ENCODE measurements around the gene CHD6.

Gene CHD6, protein sequence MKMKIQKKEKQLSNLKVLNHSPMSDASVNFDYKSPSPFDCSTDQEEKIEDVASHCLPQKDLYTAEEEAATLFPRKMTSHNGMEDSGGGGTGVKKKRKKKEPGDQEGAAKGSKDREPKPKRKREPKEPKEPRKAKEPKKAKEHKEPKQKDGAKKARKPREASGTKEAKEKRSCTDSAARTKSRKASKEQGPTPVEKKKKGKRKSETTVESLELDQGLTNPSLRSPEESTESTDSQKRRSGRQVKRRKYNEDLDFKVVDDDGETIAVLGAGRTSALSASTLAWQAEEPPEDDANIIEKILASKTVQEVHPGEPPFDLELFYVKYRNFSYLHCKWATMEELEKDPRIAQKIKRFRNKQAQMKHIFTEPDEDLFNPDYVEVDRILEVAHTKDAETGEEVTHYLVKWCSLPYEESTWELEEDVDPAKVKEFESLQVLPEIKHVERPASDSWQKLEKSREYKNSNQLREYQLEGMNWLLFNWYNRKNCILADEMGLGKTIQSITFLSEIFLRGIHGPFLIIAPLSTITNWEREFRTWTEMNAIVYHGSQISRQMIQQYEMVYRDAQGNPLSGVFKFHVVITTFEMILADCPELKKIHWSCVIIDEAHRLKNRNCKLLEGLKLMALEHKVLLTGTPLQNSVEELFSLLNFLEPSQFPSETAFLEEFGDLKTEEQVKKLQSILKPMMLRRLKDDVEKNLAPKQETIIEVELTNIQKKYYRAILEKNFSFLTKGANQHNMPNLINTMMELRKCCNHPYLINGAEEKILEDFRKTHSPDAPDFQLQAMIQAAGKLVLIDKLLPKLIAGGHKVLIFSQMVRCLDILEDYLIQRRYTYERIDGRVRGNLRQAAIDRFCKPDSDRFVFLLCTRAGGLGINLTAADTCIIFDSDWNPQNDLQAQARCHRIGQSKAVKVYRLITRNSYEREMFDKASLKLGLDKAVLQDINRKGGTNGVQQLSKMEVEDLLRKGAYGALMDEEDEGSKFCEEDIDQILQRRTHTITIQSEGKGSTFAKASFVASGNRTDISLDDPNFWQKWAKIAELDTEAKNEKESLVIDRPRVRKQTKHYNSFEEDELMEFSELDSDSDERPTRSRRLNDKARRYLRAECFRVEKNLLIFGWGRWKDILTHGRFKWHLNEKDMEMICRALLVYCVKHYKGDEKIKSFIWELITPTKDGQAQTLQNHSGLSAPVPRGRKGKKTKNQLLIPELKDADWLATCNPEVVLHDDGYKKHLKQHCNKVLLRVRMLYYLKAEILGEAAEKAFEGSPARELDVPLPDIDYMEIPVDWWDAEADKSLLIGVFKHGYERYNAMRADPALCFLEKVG (N-terminal part only)

DNA sequence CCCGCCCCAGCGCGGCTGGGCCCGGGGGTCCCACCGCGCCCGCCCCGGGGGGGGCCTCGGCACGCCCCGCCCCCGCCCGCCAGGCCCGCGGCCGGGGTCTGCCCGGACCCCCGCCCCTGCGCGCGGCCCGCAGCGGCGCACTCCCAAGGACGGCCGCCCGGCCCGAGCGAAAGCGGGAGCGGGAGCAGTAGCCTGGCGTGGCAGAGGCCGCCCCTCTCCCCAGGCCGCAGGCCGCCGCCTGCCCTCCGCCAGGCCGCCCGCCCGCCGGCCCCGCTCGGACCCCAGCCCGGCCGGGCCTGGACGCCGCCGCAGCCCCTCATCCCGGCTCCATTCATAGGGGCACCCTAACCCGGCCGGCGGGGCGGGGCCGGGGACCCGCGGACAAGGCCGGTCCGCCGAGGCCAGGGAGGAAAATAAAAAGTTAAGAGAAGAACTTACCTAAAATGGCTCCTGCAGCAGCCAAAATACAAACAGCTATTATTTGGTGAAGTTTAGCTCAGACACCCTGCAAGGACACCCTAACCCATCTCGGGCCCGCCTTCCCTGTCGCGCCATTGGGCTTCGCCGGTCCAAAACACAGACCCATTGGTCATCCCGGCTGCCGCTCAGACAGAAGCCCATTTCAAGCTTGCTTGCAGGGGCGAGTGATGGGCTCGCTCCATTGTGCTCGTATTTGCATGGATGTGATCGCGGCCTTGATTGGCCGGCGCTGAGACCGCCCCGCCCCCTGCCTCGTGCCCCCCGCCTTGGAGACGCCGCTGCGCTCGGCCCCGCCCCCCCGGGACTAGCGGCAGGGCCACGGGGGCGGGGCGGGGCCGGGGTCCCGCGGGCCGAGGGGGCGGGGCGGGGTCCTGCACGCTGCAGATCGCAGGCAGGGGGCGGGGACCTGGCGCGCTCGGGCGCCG lies at the start of gene CHD6:
TSS of gene CHD6 (minus strand) at position 476 of the 905 bp plus-strand sequence. CDS start 67,040 bp downstream, outside the sequence.
- DNase-seq (ENCODE audit: low read depth in 2 of 2), result peak; percentile 97 to 98

DNA sequence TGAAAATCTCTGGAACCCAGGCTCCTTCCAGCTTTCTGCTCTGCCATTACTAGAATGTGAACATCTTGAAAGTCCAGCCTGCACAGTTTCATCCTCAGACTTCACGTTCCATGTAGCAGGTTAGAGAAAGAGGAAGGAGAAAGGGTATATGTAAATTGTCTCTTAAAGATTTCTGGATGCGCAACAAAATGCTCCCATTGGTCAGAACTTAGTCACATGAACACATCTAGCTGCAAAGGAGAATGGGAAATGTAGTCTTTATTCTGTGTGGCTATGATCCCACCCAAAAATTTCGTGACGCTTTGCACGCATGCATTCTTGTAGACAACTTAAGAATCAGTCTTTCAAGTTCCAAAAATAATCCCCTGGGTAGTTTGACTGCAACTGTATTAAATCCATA lies 46.4 kb upstream of the CHD6 start:
- DNase-seq (ENCODE audit: low read depth in 2 of 2), result no peak

DNA sequence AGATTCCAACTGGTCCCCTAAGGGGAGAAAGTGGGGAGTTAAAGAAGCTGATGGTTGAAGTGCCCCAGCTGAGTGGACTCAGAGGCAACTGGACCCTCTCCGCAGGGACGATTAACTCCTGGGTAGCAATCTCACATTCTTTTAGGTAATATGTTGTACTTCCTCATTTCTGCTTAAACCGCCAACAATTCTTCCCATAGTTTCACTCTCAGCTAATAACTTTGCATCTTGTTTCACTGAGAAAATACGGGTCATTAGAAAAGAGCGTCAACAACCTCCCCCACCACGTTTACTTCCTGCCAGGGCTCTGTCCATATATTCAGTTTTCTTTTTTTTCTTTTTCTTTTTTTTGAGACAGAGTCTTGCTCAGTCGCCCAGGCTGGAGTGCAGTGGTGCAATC lies 39.5 kb upstream of the CHD6 start:
- DNase-seq (ENCODE audit: low read depth in 2 of 2), result no peak

DNA sequence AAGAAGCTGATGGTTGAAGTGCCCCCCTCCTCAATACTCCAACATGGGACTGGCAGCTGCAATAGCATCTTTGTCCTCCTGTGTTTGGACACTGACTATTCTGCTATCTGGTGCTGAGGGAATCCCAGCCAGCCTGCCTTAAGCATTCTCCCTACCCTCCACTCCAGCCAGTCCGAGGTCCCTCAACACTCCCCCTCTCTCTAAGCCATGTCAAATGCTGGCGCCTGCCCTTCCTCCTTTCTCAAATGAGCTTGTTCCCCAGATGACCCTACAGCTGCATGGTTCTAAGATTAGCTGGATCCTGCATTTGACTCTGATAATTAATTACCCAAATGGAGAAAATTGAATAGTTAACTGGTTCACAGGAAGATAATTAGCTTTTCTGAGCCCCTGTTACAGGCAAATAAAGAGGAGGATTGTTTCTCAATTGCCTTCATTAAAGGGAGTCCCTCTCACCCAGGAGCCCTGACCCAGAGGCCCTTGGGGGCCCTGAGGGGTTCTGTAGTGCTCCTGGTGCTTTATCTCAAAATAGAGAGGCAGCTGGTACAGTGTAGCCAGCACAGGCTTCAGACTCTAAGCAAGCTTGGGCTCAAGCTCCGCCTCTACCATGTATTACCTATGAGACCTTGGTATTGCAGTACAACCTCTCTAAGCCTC lies 37.9 kb upstream of the CHD6 start:
- DNase-seq (ENCODE audit: low read depth in 2 of 2), result no peak

DNA sequence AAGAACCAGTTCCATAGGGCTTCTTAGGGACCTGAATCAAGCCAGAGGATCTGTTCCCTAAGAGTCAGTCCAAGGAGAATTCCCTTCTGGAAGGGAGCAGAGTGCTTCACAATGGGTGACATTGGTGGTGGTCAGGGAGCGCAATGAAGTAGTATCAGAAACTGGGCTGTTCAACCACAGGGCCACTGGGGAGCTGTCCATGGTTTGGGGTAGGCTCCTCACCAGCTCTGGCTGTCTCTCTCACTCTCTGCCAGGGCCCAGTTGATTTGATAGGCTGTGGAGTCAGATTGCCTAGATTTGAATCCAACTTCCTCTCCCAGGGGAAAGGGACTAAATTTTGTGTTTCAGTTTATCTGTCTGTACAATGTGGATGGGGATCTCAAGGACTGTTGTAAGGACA lies 36.7 kb upstream of the CHD6 start:
- DNase-seq (ENCODE audit: low read depth in 2 of 2), result no peak

DNA sequence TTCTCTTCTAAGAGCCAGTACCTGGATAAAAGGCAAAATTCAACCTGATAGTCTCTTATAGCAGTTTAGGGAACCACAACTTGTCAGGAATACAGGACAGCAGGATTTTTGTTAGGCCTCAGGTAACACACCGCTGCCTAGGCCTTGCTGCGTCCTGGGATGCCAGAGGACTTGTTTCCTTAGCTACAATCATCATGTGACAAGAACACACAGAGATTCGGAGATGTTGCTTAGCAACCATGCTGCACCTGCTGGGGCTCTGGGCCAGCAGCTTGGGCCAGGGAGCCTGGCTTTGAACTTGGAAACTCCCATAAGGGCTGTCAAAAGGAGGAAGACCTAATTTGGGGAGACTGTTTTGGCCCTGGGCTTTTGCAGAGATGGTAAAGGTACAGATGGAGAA lies 36.1 kb upstream of the CHD6 start:
- DNase-seq (ENCODE audit: low read depth in 2 of 2), result no peak

DNA sequence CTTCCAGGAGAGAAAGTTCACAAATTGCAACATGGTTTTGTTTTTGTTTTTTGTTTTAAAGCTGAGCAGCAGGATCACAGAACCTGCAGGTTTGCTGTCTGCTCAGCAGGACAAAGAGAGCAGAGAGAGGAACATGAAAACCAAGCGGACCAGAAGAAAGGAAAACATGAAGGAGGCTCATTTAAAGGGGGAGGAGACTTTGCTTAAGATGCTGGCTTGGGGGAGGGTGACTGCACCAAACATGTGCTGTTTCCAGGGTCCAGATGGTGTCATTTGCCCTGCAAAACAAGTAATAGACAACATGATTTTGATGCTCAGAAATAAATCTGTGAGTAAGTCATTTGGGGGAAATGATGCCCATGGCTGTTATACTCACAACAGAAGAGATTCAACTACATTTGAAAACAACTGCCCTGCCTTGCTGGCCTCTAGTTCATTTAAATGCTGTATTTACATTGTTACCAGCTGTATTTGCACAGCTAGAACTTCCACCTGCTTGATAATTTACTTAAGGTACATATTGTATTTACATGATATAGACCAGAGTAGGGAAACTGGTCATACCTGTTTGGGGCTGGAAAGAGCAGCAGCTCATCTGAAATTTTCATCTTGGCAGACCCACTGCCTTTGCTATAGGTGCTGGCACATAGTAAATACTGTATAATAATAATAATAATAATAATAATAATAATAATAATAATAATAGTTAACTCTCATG lies 32.2 kb upstream of the CHD6 start:
- DNase-seq (ENCODE audit: low read depth in 2 of 2), result no peak

DNA sequence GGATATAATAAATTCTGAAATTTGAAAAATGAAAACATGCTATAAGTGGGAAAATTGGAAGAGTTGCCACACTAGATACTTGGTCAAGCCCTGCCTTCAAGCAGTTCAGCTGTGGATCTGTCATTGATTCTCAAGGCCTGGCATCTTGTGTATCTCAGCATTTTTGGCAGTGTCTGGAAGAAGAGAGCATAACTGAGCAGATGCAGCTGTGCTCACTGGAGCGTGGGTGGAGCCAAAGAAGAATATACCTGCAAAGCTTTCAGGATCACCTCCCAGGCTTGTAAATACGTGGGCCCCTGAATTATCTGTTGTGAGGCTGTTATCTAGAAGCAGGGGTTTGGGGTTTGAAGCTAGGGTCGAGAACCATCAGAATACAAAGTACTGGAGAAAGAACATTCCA lies 31.3 kb upstream of the CHD6 start:
- DNase-seq (ENCODE audit: low read depth in 2 of 2), result no peak

DNA sequence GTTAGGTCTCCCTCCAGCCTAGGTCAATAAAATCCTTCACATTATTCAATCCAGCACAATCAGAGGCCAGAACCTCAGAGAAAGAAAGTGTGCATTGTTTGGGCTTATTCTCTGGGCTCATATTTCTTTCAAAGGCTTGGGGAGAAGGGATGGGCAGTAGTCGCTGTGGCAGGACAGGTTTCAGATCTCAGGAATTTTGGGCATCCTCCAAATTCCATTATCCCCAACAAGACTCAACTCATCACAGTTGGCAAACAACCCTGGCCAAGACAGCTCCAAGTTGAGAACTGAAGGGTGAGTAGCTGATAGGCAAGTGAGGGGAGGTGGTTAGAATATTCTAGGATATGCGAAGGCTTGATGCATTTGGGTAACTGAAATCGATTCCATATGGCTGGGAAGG lies 27.2 kb upstream of the CHD6 start:
- DNase-seq (ENCODE audit: low read depth in 2 of 2), result no peak

DNA sequence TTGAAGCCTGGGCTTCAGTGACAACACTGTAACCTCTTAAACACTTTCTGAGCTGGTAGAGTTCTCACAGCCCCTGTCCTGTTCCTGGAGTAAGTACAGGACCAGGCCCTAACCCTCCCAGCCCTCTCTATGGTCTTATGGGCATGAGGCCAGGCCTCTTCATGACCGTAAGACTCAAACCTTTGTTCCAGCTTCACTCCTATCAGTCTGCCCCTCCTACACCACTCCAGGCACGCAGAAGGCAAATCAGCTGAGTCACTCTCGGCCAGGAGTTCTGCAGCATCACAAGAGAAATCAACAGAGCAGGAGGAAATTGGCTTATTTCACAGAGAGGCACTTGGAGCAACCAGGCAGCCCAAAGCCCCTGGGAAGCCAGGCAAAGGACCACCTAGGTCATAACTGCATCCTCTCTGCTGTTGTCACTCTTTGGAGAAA lies 25.3 kb upstream of the CHD6 start:
- no peak for DNase-seq (ENCODE audit: low read depth in 2 of 2)

DNA sequence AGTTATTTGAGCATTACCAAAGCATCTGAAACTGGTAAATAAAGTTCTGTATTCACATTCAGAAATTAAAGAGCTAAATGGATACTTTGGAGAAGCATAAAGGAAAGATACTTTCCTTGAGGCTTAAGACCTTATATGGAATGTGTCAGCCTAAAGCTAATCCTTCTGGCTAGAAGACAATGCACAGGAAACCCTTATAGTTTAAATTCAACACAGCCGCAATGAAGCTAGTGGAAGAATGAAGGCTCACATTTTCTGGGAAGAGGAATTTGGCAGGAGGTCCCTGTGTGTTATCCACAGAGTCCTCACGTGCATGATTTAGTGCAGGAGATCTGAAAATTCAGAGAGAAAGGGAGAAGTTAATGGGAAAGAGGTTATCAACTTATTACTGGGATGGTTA lies 21.5 kb upstream of the CHD6 start:
- no peak for DNase-seq (ENCODE audit: low read depth in 2 of 2)

DNA sequence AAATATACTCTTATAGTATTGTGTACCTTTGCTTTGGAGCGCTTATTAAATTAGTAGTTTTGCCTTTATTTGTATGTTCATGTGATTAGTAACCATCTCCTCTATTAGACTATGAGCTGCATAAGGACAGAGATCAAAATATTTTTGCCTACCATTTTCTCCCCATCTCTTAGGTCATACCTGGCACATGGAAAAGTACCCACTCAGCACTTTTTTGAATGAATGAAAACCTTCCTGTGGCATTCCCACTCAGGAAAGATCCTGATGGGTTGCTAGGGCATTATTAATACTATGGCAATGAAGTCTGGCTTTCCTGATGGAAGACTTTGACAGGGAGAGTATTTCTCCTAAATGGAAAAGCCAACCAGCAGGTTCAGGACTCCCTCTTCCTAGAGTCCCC lies 20.3 kb upstream of the CHD6 start:
- no peak for DNase-seq (ENCODE audit: low read depth in 2 of 2)

DNA sequence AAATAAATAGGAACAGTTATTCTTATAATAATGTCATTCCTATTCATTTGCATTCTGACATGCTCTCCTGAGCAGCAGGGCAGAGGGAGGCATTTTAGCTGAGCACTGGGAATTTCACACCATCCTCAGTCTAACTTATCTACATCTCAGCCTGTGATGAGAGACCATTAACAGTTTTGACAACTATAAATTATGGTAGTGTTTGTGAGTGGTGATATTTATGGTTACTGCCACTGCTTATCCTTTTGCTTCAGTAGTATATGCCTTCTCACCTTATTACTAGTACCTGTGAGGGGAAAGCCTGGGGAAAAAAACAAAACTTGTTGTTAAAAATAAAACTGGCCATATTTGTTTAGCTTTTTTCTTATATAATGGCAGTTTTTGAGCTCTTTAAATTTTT lies 17.0 kb upstream of the CHD6 start:
- no peak for DNase-seq (ENCODE audit: low read depth in 2 of 2)

DNA sequence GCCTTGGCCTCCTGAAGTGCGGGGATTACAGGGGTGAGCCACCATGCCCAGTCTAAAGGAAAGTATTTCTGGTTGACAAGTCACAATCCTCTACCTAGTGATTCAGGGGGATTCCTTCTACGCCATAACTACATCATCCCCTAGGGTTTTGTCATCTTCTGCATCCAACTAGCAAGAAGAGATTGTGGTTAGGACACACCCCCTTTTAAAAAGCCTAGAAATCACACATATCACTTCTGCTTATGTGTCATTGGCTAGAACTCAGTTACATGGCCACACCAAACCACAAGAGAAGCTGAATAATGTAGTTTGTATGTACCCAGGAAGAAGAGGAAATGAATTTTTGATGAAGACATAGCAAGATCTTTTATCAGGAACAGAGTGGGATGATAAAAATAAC lies 14.7 kb upstream of the CHD6 start:
- no peak for DNase-seq (ENCODE audit: low read depth in 2 of 2)

DNA sequence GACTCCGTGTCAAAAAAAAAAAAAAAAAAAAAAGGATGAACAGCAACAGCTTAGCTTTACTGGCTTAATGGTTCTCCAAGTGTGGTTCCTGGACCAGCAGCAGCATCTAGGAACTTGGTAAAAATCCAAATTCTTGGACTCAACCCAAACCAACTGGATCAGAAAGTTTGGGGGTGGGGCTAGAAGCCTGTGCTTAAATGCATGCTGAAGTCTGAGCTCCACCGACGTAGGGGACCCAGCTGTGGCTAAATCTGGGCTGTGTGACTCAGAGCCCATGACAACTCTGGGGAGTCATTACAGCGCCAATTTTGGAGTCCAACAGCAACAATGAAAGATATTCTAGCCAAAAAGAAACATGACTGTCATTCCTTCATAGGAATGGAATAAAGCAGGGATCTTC lies 13.6 kb upstream of the CHD6 start:
- DNase-seq (ENCODE audit: low read depth in 2 of 2), result no peak

DNA sequence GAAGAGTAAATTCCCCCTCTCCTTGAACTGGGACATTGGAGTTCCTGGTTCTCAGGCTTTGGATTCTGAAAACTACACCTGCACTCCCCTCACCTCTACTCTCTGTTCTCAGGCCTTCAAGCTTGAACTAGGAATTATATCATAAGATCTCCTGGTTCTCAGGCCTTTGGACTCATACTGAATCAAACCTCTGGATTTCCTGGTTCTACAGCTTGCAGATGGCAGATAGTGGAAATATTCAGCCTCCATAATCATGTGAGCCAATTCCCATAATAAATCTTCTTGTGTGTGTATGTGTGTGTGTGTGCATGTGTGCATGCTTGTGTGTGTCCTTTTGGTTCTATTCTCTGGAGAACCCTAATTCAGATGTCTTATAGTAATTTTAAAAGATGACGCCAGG lies 12.7 kb upstream of the CHD6 start:
- no peak for DNase-seq (ENCODE audit: low read depth in 2 of 2)

DNA sequence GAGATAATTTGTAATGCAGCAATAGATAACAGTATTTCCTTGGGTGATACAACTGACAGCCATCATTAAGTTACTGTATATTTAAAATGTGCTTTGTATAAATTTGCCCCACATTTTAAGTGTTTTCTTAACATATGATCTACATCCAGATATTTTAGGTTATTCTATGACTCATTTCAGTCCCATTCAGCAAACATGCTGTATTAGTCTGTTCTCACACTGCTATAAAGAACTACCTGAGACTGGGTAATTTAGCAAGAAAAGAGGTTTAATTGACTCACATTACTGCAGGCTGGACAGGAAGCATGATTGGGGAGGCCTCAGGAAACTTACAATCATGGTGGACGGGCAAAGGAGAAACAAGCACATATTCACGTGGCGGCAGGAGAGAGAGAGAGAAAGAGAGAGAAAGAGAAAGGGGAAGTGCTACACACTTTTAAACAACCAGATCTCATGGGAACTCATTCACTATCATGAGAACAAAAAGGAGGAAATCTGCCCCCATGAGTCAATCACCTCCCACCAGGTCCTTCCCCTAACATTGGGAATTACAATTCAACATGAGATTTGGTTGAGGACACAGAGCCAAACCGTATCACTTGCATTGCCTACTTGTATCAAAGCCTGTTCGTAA lies 9.6 kb upstream of the CHD6 start:
- DNase-seq (ENCODE audit: low read depth in 2 of 2), result no peak

DNA sequence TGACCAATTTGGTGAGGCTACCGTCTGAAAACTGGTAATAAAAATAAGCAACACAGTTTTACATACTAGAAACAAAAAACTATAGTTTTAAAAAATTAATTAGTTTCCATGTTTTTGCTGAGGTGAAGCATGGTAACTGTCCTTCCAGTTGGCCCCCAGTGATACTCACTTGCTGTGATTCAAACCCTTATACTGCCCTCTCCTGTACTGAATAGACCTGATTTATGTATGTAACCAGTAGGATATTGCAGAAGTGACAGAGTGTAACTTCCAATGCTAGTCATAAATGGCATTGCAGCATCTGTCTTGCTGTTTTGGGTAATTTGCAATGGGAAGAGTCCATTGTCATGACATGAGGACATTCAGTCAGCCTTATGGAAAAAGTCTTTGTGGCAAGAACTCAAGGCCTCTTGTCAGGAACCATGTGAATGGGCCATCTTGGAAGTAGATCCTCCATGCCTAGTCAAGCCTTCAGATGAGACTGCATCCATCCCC lies 8.9 kb upstream of the CHD6 start:
- DNase-seq (ENCODE audit: low read depth in 2 of 2), result no peak
